ENCODE data around the gene COQ10B. TPM values are rescaled to one million over a fixed set of nuclear protein-coding genes. Genes with fewer than 3 reads are reported as not detected.

The COQ10B gene
- total RNA-seq, 6 donors from 2014 or later: 10.2 to 35.1 (median 25.6) TPM

GRCh38 chr2:197416268-197416667 lies 37.1 kb upstream of the COQ10B start:
- TF ChIP-seq POLR2A (IDR thresholded peaks at IDR 0.05) (no peak), POLR2AphosphoS5 (IDR thresholded peaks at IDR 0.05) (no peak), CTCF (IDR thresholded peaks at IDR 0.05) (no peak), EP300 (IDR thresholded peaks at IDR 0.05) (no peak)
- peaks cover 49 to 99% (median 77%) of the 10 kb centered on the region in 4 donors for H3K36me3 ChIP-seq
- H3K4me3 ChIP-seq: no peak overlapping the region
- no peak for DNase-seq
- 90 to 100% methylated on average over 1 of the region's 1 CpG for WGBS, 2 donors
- H3K9me3 ChIP-seq: no peaks in the 10 kb centered on the region
- no peaks in the 10 kb centered on the region for H3K27me3 ChIP-seq
- H3K4me1 ChIP-seq: peaks cover 0 to 2% (median 0%) of the 10 kb centered on the region in 4 donors
- ATAC-seq (ENCODE audit: low FRiP score in 2 of 2): no peak
- no peak overlapping the region for H3K27ac ChIP-seq

- Histone ChIP-seq H3K36me3 (peaks cover 40 to 97% (median 58%) of the 10 kb centered on the region in 4 donors), H3K27ac (no peak overlapping the region), H3K4me1 (peaks cover 0 to 4% (median 1%) of the 10 kb centered on the region in 4 donors), H3K4me3 (no peak overlapping the region), H3K27me3 (no peaks in the 10 kb centered on the region), H3K9me3 (no peaks in the 10 kb centered on the region)
- no peak for DNase-seq
- ATAC-seq (ENCODE audit: low FRiP score in 2 of 2): no peak
- TF ChIP-seq POLR2AphosphoS5 (IDR thresholded peaks at IDR 0.05) (no peak), CTCF (IDR thresholded peaks at IDR 0.05) (no peak), POLR2A (IDR thresholded peaks at IDR 0.05) (no peak), EP300 (IDR thresholded peaks at IDR 0.05) (no peak)
Observed at GRCh38 chr2:197419438-197419837, 33.9 kb upstream of the COQ10B start.

- Histone ChIP-seq H3K36me3 (peaks cover 14 to 58% (median 25%) of the 10 kb centered on the region in 4 donors), H3K27me3 (no peaks in the 10 kb centered on the region), H3K27ac (no peak overlapping the region), H3K9me3 (no peaks in the 10 kb centered on the region), H3K4me1 (peaks cover 35 to 42% (median 37%) of the 10 kb centered on the region in 4 donors), H3K4me3 (no peak overlapping the region)
- DNase-seq (no peak), ATAC-seq (ENCODE audit: low FRiP score in 2 of 2) (no peak)
- TF ChIP-seq CTCF (IDR thresholded peaks at IDR 0.05) (no peak), EP300 (IDR thresholded peaks at IDR 0.05) (no peak), POLR2A (IDR thresholded peaks at IDR 0.05) (no peak), POLR2AphosphoS5 (IDR thresholded peaks at IDR 0.05) (no peak)
- WGBS, 2 donors: 92 to 93% methylated on average over 2 of the region's 2 CpGs
Observed at GRCh38 chr2:197423307-197423706, 30.0 kb upstream of the COQ10B start.

GRCh38 chr2:197425550-197425949 lies 27.8 kb upstream of the COQ10B start:
- no peak for TF ChIP-seq POLR2A (IDR thresholded peaks at IDR 0.05)
- no peak for TF ChIP-seq CTCF (IDR thresholded peaks at IDR 0.05)
- TF ChIP-seq POLR2AphosphoS5 (IDR thresholded peaks at IDR 0.05): no peak
- TF ChIP-seq EP300 (IDR thresholded peaks at IDR 0.05): no peak
- no peak overlapping the region for H3K27ac ChIP-seq
- H3K4me3 ChIP-seq: no peak overlapping the region
- DNase-seq: no peak
- H3K27me3 ChIP-seq: no peaks in the 10 kb centered on the region
- 49 to 64% methylated on average over 7 of the region's 7 CpGs for WGBS, 2 donors
- H3K9me3 ChIP-seq: no peaks in the 10 kb centered on the region
- peaks cover 44 to 55% (median 52%) of the 10 kb centered on the region in 4 donors for H3K4me1 ChIP-seq
- no peak for ATAC-seq (ENCODE audit: low FRiP score in 2 of 2)
- peaks cover 4 to 38% (median 9%) of the 10 kb centered on the region in 4 donors for H3K36me3 ChIP-seq
